ENCODE results near the gene SLC9A8.

- TF ChIP-seq CTCF (IDR thresholded peaks at IDR 0.05; ENCODE audit: insufficient read depth, low read length, poor library complexity, severe bottlenecking) (no peak), EZH2phosphoT487 (conservative IDR thresholded peaks at IDR 0.05; ENCODE audit: low read length) (no peak)
These were observed 68.3 kb downstream of the SLC9A8 start for GRCh38 chr20:49880724-49881445.
